SK-N-SH (cell line): ENCODE measurements around the gene TMEM232. TPM values are rescaled to one million over a fixed set of nuclear protein-coding genes. Genes with fewer than 3 reads are reported as not detected.

Experiments
- CTCF ChIA-PET: fragments of 300-600, 350-600 bp; formaldehyde crosslinking; extraction: SDS; loops from one replicate; lab custom pipeline; 2021; lab: Yijun Ruan, JAX
- POLR2A ChIA-PET: fragments of 350-600 bp; sonication (Branson Sonifier 250); formaldehyde crosslinking; extraction: SDS; loops from one replicate; lab custom pipeline; 2020; ENCODE audit warnings: antibody characterized with exemption, inconsistent platforms; lab: Yijun Ruan, JAX
- DNase-seq: peaks from one replicate; pipeline ENCODE4 v3.0.0; 2012
- H2AFZ ChIP-seq: fragments of 200-600 bp; sonication (generic); 2 replicates; pipeline ENCODE4 v1.8.1; 2016; ENCODE audit warnings: antibody characterized with exemption, mild to moderate bottlenecking, low read depth
- H3F3A ChIP-seq: fragments of 200-600 bp; sonication (generic); replicated peaks from 2 replicates; pipeline ENCODE3; 2016; ENCODE audit warnings: antibody characterized with exemption, mild to moderate bottlenecking; ENCODE audit not compliant: insufficient read depth
- H3K27ac ChIP-seq, 2 experiments: fragments of 200-500 bp in 1 of 2; fragments of 200-600 bp in 1 of 2; sonication (Bioruptor generic) in 1 of 2; sonication (generic), shearing (Covaris generic) in 1 of 2; 2 replicates each; pipeline versions ENCODE4 v1.5.1 to v1.6.1; 2014 to 2016; ENCODE audit warnings: low read depth in 2 of 2, inconsistent platforms in 1 of 2, low read length in 1 of 2, mild to moderate bottlenecking in 1 of 2, mixed read lengths in 1 of 2
- H3K27me3 ChIP-seq: fragments of 200-600 bp; sonication (generic), shearing (Covaris generic); 2 replicates; pipeline ENCODE4 v1.6.1; 2016; ENCODE audit warnings: mixed run types; ENCODE audit not compliant: insufficient read depth
- H3K36me3 ChIP-seq, 2 experiments: fragments of 200-500 bp in 1 of 2; fragments of 200-600 bp in 1 of 2; sonication (Bioruptor generic) in 1 of 2; sonication (generic) in 1 of 2; replicated peaks in 1 of 2; 2 replicates each; pipeline versions ENCODE3 to v1.5.1; 2014 to 2016; ENCODE audit warnings: low read length in 1 of 2, mild to moderate bottlenecking in 1 of 2; ENCODE audit not compliant: insufficient read depth in 2 of 2, control insufficient read depth in 1 of 2
- H3K4me1 ChIP-seq, 2 experiments: fragments of 200-500 bp in 1 of 2; fragments of 200-600 bp in 1 of 2; sonication (Bioruptor generic) in 1 of 2; sonication (generic), shearing (Covaris generic) in 1 of 2; 2 replicates each; pipeline versions ENCODE4 v1.5.1 to v1.6.1; 2014 to 2016; ENCODE audit warnings: low read depth in 1 of 2, low read length in 1 of 2, mixed run types in 1 of 2; ENCODE audit not compliant: insufficient read depth in 2 of 2, control insufficient read depth in 1 of 2
- H3K4me2 ChIP-seq: fragments of 200-600 bp; sonication (generic), shearing (Covaris generic); 2 replicates; pipeline ENCODE4 v1.6.1; 2017; ENCODE audit warnings: mixed run types
- H3K4me3 ChIP-seq, 2 experiments: fragments of 200-500 bp in 1 of 2; fragments of 200-600 bp in 1 of 2; sonication (Bioruptor generic) in 1 of 2; sonication (generic), shearing (Covaris generic) in 1 of 2; 2 replicates each; pipeline versions ENCODE4 v1.5.1 to v1.8.1; 2014 to 2016; ENCODE audit warnings: low read depth in 2 of 2, inconsistent platforms in 1 of 2, low read length in 1 of 2, mild to moderate bottlenecking in 1 of 2, mixed read lengths in 1 of 2, moderate library complexity in 1 of 2
- H3K79me2 ChIP-seq: fragments of 200-600 bp; sonication (generic); 2 replicates; pipeline ENCODE4 v1.8.1; 2017; ENCODE audit warnings: mild to moderate bottlenecking; ENCODE audit not compliant: insufficient read depth
- H3K9ac ChIP-seq: fragments of 200-600 bp; sonication (generic); 2 replicates; pipeline ENCODE4 v1.6.1; 2017; ENCODE audit warnings: mixed run types
- H3K9me2 ChIP-seq: fragments of 200-600 bp; sonication (generic); 2 replicates; pipeline ENCODE4 v1.6.1; 2017; ENCODE audit warnings: mixed run types
- H3K9me3 ChIP-seq: fragments of 200-600 bp; sonication (generic); 2 replicates; pipeline ENCODE4 v1.6.1; 2017; ENCODE audit warnings: mixed run types, mild to moderate bottlenecking, moderate library complexity
- H4K20me1 ChIP-seq: fragments of 200-600 bp; sonication (generic); 2 replicates; pipeline ENCODE4 v1.6.1; 2017; ENCODE audit warnings: mild to moderate bottlenecking, mixed run types; ENCODE audit not compliant: insufficient read depth
- ELF1 ChIP-seq: IDR thresholded peaks from 2 replicates; pipeline ENCODE4 v1.4.0; 2012
- EP300 ChIP-seq, 2 experiments: IDR thresholded peaks; 2 replicates each; pipeline versions ENCODE4 v1.4.0 to v1.6.1; 2012; ENCODE audit warnings: borderline replicate concordance in 1 of 2, low read depth in 1 of 2, low read length in 1 of 2
- EZH2phosphoT487 ChIP-seq: fragments of 200-600 bp; sonication (generic); IDR thresholded peaks from 2 replicates; pipeline ENCODE4 v1.6.1; 2017; ENCODE audit warnings: low read depth, mixed run types, mild to moderate bottlenecking, antibody characterized with exemption, moderate library complexity, borderline replicate concordance
- FOSL2 ChIP-seq: IDR thresholded peaks from 2 replicates; pipeline ENCODE4 v1.4.0; 2012; ENCODE audit warnings: low read depth, mild to moderate bottlenecking, moderate library complexity, borderline replicate concordance
- FOXJ3 ChIP-seq: sonication (generic); formaldehyde crosslinking; IDR thresholded peaks from 2 replicates; pipeline ENCODE4 v1.5.1; 2020; ENCODE audit warnings: mild to moderate bottlenecking, missing genetic modification reagents
- FOXM1 ChIP-seq: IDR thresholded peaks from 2 replicates; pipeline ENCODE4 v1.4.0; 2012; ENCODE audit warnings: low read depth, mild to moderate bottlenecking
- GABPA ChIP-seq: IDR thresholded peaks from 2 replicates; pipeline ENCODE4 v1.4.0; 2012; ENCODE audit warnings: low read depth, mild to moderate bottlenecking
- JUND ChIP-seq: IDR thresholded peaks from 2 replicates; pipeline ENCODE4 v1.4.0; 2012
- MEF2A ChIP-seq: IDR thresholded peaks from 2 replicates; pipeline ENCODE4 v1.4.0; 2012; ENCODE audit warnings: low read depth, borderline replicate concordance
- MXI1 ChIP-seq: IDR thresholded peaks from 2 replicates; pipeline ENCODE4 v1.6.1; 2012; ENCODE audit warnings: mild to moderate bottlenecking, low read depth, low read length, improper control_type of control experiment
- NFIC ChIP-seq: IDR thresholded peaks from 2 replicates; pipeline ENCODE4 v1.4.0; 2012; ENCODE audit warnings: borderline replicate concordance
- NRF1 ChIP-seq: IDR thresholded peaks from 2 replicates; pipeline ENCODE4 v1.6.1; 2012; ENCODE audit warnings: low read depth, mild to moderate bottlenecking, low read length
- POLR2AphosphoS5 ChIP-seq: IDR thresholded peaks from 2 replicates; pipeline ENCODE4 v1.6.1; 2012; ENCODE audit warnings: low read depth, low read length
- RAD21 ChIP-seq: IDR thresholded peaks from 2 replicates; pipeline ENCODE4 v1.6.1; 2012; ENCODE audit warnings: mild to moderate bottlenecking, low read length
- RCOR1 ChIP-seq: fragments of 150-350 bp; IDR thresholded peaks from 2 replicates; pipeline ENCODE4 v1.6.1; 2017; ENCODE audit warnings: antibody characterized with exemption, low read length
- RFX5 ChIP-seq: IDR thresholded peaks from 2 replicates; pipeline ENCODE4 v1.6.1; 2012; ENCODE audit warnings: mild to moderate bottlenecking, improper control_type of control experiment, low read length
- RXRA ChIP-seq: IDR thresholded peaks from 2 replicates; pipeline ENCODE4 v1.4.0; 2012; ENCODE audit warnings: low read depth, mild to moderate bottlenecking, borderline replicate concordance
- TAF1 ChIP-seq: IDR thresholded peaks from 2 replicates; pipeline ENCODE4 v1.6.1; 2012; ENCODE audit warnings: low read depth, mild to moderate bottlenecking, low read length, moderate library complexity, borderline replicate concordance
- TCF12 ChIP-seq: IDR thresholded peaks from 2 replicates; pipeline ENCODE4 v1.4.0; 2012
- TEAD4 ChIP-seq: IDR thresholded peaks from 2 replicates; pipeline ENCODE4 v1.4.0; 2012; ENCODE audit warnings: mild to moderate bottlenecking, borderline replicate concordance; ENCODE audit not compliant: insufficient read depth
- YY1 ChIP-seq: IDR thresholded peaks from 2 replicates; pipeline ENCODE4 v1.4.0; 2012; ENCODE audit warnings: low read depth, mild to moderate bottlenecking
- WGBS: methylation state at CpG from one replicate; pipeline ENCODE4 v1.1.6; 2017; ENCODE audit warnings: low lambda C conversion rate; 5-methylcytosine and 5-hydroxymethylcytosine counted together
- polyA plus RNA-seq, 3 experiments: library from polyadenylated mRNA; depleted of rRNA; stranded (reverse); fragments of >200 nt; gene quantifications; 2 replicates each; pipeline ENCODE4 v1.2.3, GENCODE V29; 2012
- TF ChIP-seq, protein P1 (sequence below): IDR thresholded peaks from 2 replicates; pipeline ENCODE4 v1.4.0; 2012; ENCODE audit warnings: low read depth, borderline replicate concordance
- TF ChIP-seq, protein P2 (sequence below): IDR thresholded peaks from 2 replicates; pipeline ENCODE4; 2012
- TF ChIP-seq, protein P3 (sequence below): fragments of 150-350 bp; IDR thresholded peaks from 2 replicates; pipeline ENCODE4 v1.6.1; 2017; ENCODE audit warnings: antibody characterized with exemption, low read length, low read depth, borderline replicate concordance
- TF ChIP-seq, protein P4 (sequence below): IDR thresholded peaks from 2 replicates; pipeline ENCODE4 v1.4.0; 2012; ENCODE audit warnings: low read depth, borderline replicate concordance
- TF ChIP-seq, protein P5 (sequence below): fragments of 200-600 bp; sonication (generic); IDR thresholded peaks from 2 replicates; pipeline ENCODE4 v1.6.1; 2017; ENCODE audit warnings: antibody characterized with exemption, mild to moderate bottlenecking, moderate library complexity
- TF ChIP-seq, protein P6 (sequence below): fragments of 150-350 bp; IDR thresholded peaks from 2 replicates; pipeline ENCODE4 v1.6.1; 2016; ENCODE audit warnings: mild to moderate bottlenecking, low read depth, low read length

Gene TMEM232
- polyA plus RNA-seq, 1 of the 3 experiments (the other 2 are of a cell fraction), result 0.66 TPM

DNA sequence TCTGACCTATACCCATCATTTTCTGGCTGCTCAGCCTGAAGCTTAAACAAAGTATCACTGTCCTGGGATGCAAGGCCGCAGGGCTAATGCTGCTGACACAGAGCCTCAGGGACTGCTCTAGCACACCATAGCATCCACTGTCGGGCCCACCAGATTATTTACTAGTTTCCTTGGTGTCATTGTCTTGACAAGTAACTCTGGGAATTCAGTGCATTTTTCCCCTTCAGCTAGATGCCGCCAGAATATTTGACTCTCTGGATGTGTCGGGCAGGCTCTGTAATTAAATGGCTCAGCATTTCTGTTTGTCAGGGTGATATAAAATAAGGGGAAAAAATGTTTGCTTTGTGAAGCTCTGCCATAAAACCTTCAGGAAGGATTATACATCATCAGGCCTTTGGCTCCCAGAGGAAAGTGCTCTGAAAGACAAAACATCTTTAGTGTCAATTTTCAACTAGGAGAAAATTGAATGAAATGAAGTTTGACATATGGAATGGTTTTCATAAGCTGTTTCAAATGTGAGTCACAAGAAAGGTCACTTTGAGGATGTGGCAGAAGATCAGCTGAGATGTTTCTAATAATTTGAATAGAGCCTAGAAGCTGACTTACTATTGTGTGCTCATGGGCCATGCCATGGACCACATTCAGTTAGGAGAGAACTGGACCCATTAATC, 350.1 kb downstream of the TMEM232 start:
- no peaks in the 10 kb centered on the region for H3K27me3 ChIP-seq
- H3K36me3 ChIP-seq, result no peaks in the 10 kb centered on the region
- CTCF ChIA-PET, result interaction anchor here (0.9 to 1.1 kb wide), 2 partner anchors 8 to 42 kb away, joined by 3 read pairs; no protein-coding TSS in a partner anchor
- no peak overlapping the region for H3K4me3 ChIP-seq
- H3K27ac ChIP-seq, result peak overlapping the region; percentile 88 to 91; a peak in 3 of 4 replicates
- no peaks in the 10 kb centered on the region for H4K20me1 ChIP-seq
- H3K4me2 ChIP-seq, result peak overlapping the region; percentile 35; the same call in 1 of the 2 replicates
- WGBS, result 57% methylated on average over 4 of the region's 4 CpGs
- H3F3A ChIP-seq, result peaks cover 22% of the 10 kb centered on the region
- peaks cover 0 to 22% of the 10 kb centered on the region in 2 experiments for H3K4me1 ChIP-seq
- H2AFZ ChIP-seq, result peak overlapping the region; percentile 3; the same call in 1 of the 2 replicates
- H3K9ac ChIP-seq, result no peak overlapping the region
- POLR2A ChIA-PET, result no interaction called here
- H3K9me2 ChIP-seq, result no peaks in the 10 kb centered on the region
- no peaks in the 10 kb centered on the region for H3K9me3 ChIP-seq
- H3K79me2 ChIP-seq, result no peaks in the 10 kb centered on the region
- DNase-seq, result no peak
- TF ChIP-seq, protein P1, sequence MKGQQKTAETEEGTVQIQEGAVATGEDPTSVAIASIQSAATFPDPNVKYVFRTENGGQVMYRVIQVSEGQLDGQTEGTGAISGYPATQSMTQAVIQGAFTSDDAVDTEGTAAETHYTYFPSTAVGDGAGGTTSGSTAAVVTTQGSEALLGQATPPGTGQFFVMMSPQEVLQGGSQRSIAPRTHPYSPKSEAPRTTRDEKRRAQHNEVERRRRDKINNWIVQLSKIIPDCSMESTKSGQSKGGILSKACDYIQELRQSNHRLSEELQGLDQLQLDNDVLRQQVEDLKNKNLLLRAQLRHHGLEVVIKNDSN, result no peak
- TF ChIP-seq FOXJ3 (CRISPR knock-in tag) (no peak), YY1 (no peak), EZH2phosphoT487 (no peak), FOXM1 (peak; percentile 84), RAD21 (no peak), MXI1 (no peak), MEF2A (0 out of 2 replicates have a peak, but pooled peaks have one; percentile 49), TEAD4 (peak; percentile 88), NRF1 (no peak), RFX5 (no peak), GABPA (no peak), EP300 (IDR thresholded peaks at IDR 0.05; ENCODE audit: borderline replicate concordance in 1 of 2, low read depth in 1 of 2, low read length in 1 of 2) (peak; percentile 75 to 97), JUND (peak; percentile 93), RXRA (peak; percentile 92), FOSL2 (peak; percentile 80), TCF12 (peak; percentile 97), ELF1 (no peak), POLR2AphosphoS5 (peak; percentile 84), TAF1 (no peak), RCOR1 (no peak), NFIC (peak; percentile 84)
- TF ChIP-seq, protein P2, sequence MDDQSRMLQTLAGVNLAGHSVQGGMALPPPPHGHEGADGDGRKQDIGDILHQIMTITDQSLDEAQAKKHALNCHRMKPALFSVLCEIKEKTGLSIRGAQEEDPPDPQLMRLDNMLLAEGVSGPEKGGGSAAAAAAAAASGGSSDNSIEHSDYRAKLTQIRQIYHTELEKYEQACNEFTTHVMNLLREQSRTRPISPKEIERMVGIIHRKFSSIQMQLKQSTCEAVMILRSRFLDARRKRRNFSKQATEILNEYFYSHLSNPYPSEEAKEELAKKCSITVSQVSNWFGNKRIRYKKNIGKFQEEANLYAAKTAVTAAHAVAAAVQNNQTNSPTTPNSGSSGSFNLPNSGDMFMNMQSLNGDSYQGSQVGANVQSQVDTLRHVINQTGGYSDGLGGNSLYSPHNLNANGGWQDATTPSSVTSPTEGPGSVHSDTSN, result peak; percentile 98
- TF ChIP-seq, protein P3, sequence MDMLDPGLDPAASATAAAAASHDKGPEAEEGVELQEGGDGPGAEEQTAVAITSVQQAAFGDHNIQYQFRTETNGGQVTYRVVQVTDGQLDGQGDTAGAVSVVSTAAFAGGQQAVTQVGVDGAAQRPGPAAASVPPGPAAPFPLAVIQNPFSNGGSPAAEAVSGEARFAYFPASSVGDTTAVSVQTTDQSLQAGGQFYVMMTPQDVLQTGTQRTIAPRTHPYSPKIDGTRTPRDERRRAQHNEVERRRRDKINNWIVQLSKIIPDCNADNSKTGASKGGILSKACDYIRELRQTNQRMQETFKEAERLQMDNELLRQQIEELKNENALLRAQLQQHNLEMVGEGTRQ, result no peak
- TF ChIP-seq, protein P4, sequence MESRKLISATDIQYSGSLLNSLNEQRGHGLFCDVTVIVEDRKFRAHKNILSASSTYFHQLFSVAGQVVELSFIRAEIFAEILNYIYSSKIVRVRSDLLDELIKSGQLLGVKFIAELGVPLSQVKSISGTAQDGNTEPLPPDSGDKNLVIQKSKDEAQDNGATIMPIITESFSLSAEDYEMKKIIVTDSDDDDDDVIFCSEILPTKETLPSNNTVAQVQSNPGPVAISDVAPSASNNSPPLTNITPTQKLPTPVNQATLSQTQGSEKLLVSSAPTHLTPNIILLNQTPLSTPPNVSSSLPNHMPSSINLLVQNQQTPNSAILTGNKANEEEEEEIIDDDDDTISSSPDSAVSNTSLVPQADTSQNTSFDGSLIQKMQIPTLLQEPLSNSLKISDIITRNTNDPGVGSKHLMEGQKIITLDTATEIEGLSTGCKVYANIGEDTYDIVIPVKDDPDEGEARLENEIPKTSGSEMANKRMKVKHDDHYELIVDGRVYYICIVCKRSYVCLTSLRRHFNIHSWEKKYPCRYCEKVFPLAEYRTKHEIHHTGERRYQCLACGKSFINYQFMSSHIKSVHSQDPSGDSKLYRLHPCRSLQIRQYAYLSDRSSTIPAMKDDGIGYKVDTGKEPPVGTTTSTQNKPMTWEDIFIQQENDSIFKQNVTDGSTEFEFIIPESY, result 0 out of 2 replicates have a peak, but pooled peaks have one; percentile 45
- TF ChIP-seq, protein P5, sequence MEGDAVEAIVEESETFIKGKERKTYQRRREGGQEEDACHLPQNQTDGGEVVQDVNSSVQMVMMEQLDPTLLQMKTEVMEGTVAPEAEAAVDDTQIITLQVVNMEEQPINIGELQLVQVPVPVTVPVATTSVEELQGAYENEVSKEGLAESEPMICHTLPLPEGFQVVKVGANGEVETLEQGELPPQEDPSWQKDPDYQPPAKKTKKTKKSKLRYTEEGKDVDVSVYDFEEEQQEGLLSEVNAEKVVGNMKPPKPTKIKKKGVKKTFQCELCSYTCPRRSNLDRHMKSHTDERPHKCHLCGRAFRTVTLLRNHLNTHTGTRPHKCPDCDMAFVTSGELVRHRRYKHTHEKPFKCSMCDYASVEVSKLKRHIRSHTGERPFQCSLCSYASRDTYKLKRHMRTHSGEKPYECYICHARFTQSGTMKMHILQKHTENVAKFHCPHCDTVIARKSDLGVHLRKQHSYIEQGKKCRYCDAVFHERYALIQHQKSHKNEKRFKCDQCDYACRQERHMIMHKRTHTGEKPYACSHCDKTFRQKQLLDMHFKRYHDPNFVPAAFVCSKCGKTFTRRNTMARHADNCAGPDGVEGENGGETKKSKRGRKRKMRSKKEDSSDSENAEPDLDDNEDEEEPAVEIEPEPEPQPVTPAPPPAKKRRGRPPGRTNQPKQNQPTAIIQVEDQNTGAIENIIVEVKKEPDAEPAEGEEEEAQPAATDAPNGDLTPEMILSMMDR, result no peak
- TF ChIP-seq, protein P6, sequence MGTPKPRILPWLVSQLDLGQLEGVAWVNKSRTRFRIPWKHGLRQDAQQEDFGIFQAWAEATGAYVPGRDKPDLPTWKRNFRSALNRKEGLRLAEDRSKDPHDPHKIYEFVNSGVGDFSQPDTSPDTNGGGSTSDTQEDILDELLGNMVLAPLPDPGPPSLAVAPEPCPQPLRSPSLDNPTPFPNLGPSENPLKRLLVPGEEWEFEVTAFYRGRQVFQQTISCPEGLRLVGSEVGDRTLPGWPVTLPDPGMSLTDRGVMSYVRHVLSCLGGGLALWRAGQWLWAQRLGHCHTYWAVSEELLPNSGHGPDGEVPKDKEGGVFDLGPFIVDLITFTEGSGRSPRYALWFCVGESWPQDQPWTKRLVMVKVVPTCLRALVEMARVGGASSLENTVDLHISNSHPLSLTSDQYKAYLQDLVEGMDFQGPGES, result no peak
